Urinary bladder (tissue), 4 donors: ENCODE results near the gene MACROH2A1. TPM values are rescaled to one million over a fixed set of nuclear protein-coding genes. Genes with fewer than 3 reads are reported as not detected.
A peak's percentile ranks its signal among the peaks of the same experiment; 100 is the strongest.

Source experiments
- DNase-seq: peaks from one replicate; pipeline ENCODE4 v3.0.0-alpha.2; 2015; ENCODE audit errors: extremely low spot score
- H3K27ac ChIP-seq: one replicate; pipeline ENCODE4 v1.5.1; 2013; ENCODE audit warnings: low read depth, mild to moderate bottlenecking, moderate library complexity
- H3K36me3 ChIP-seq: one replicate; pipeline ENCODE4 v1.6.1; 2013; ENCODE audit warnings: mild to moderate bottlenecking, moderate library complexity; ENCODE audit not compliant: insufficient read depth
- H3K4me1 ChIP-seq: one replicate; pipeline ENCODE4 v1.6.1; 2013; ENCODE audit warnings: mild to moderate bottlenecking, moderate library complexity; ENCODE audit not compliant: insufficient read depth
- H3K4me3 ChIP-seq: one replicate; pipeline ENCODE4 v1.5.1; 2013; ENCODE audit warnings: low read depth, low read length
- WGBS: extraction: QIAGEN DNeasy Blood & Tissue Kit; methylation state at CpG from one replicate; pipeline ENCODE4 v1.1.7; 2013; 5-methylcytosine and 5-hydroxymethylcytosine counted together
- polyA plus RNA-seq: library from polyadenylated mRNA; stranded (reverse); fragments of 200-250 nt; gene quantifications from one replicate; pipeline ENCODE4 v1.2.3, GENCODE V29; 2013
- total RNA-seq: library from RNA; depleted of rRNA; stranded (reverse); fragments of >200 nt; gene quantifications from one replicate; pipeline ENCODE4 v1.2.3, GENCODE V29; 2014
- donor health status: healthy with polysubstance abuse.
- donor health status: healthy.

The MACROH2A1 gene
- total and polyA plus RNA-seq, 2 donors: 122 to 150 TPM

DNA sequence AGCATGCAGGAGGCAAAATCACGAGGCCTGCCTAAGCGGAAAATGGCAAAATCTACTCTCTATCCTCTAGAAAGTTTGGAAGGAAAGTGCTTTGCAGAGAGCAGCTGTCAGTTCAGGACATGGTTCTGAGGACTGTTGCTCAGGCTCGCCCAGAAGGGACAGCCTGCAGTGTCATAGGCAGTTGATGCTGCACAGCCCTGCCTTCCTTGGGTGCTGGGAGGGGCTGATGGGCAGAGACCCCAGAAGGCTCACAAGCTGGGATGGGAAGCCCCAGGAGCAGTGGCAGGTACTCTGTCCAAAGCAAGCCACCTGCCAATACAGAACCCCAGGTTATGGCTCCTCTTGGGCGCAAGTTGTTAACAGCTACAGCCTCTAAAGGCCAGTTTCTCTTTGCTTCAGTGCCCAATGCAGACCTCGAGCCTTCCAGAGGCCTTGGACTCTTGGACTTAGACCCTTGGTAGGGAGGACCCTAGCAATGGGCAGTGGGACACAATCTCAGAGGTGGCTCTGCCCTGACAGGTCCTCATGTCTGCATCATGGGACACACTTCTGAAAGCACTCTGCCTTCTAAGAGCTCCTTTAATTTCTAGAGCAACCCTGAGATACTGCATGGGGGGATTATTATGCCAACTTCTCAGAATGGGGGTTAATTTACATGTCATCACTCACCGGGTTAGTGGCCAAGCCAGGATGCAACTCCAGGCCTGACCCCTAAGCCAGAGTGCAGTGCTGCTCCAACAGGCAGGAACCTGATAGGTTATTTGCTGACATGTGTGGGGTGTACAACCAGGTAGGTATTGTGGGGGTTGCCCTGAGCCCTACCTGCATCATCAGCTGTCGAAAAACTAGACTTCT, 57.1 kb downstream of the MACROH2A1 start:
- H3K27ac ChIP-seq: no peak overlapping the region
- H3K36me3 ChIP-seq: peaks cover 5% of the 10 kb centered on the region
- H3K4me3 ChIP-seq: no peak overlapping the region
- no peaks in the 10 kb centered on the region for H3K4me1 ChIP-seq
- WGBS: 92% methylated on average over 7 of the region's 7 CpGs
- no peak for DNase-seq

DNA sequence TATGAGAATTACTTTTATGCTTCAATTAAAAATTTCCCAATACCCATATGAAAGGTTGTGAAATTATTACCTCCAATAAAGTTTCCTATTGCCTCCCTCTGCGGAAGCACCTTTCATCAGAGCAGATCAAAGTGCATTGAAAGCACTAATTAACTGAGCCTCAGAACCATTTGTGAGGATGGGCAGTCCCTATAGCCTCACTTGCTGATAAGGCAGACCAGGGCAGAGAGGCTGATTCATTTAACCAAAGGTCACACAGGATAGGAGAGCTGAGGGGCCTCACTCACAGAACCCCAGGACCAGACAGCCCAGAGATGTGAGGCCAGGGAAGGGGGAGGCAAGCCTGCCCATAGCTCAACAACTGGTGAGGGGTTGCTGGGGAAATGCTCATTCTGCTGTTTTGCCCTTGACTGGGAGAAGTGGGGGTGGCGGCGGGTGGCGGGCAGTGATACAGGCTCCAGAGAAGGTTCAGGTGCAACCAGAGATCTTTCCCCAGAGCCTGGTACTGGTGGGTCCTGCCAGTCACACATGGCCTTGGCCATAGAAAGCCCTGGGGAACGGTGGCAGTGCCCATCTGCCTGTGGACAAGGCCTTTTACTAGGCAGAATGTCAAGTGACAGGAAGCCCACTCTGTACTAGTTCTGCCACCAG, 57.9 kb downstream of the MACROH2A1 start:
- DNase-seq: no peak
- H3K4me3 ChIP-seq: no peak overlapping the region
- WGBS: 85% methylated on average over 5 of the region's 5 CpGs
- peaks cover 5% of the 10 kb centered on the region for H3K36me3 ChIP-seq
- no peak overlapping the region for H3K27ac ChIP-seq
- no peaks in the 10 kb centered on the region for H3K4me1 ChIP-seq

DNA sequence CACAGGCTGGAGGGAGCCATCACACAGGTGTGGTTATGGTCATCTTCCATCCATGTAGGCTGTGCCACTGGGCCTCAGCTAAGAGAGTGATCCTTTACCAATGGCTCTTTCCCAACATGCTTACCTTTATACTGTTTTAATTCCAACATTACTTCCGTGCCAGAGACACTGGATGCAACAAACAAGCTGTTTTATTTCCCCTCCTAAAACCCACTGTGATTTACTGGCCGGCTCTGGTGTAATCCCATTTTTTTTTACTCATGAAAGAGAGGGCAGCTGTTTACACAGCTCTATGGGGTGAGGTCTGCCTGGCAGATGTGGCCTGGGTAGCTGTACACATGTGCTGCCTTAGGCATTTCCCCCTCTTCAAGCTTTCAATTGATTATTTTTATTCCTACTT, 58.5 kb downstream of the MACROH2A1 start:
- Histone ChIP-seq H3K36me3 (peaks cover 5% of the 10 kb centered on the region), H3K4me3 (no peak overlapping the region)
- DNase-seq: no peak

DNA sequence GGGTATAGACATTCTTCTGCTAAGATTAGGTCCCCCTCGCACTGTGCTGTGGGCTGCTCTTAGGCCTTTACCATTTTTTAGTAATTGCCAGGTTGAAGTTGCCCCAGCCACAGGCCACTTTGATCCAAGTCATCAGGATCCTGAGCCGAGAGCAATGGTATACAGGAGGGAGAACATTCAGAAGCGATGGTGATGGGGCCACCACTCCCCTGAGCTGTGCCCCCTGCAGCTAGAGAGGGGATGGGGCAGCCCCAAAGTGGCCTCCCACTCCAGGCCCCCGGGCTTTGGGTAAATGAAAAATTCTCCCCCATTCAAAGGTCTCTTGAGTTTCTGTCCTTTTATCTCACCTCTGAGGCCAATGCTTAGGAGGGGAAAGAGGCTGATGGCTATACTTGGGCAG, 59.4 kb downstream of the MACROH2A1 start:
- H3K4me3 ChIP-seq: no peak overlapping the region
- H3K36me3 ChIP-seq: peaks cover 2% of the 10 kb centered on the region
- no peak overlapping the region for H3K27ac ChIP-seq
- no peak for DNase-seq
- WGBS: 91% methylated on average over 4 of the region's 4 CpGs
- H3K4me1 ChIP-seq: no peaks in the 10 kb centered on the region

More for the DNA sequence above, 58.5 kb downstream of the MACROH2A1 start:
- Histone ChIP-seq H3K4me1 (no peaks in the 10 kb centered on the region), H3K27ac (no peak overlapping the region)
- 57% methylated on average over 2 of the region's 2 CpGs for WGBS

DNA sequence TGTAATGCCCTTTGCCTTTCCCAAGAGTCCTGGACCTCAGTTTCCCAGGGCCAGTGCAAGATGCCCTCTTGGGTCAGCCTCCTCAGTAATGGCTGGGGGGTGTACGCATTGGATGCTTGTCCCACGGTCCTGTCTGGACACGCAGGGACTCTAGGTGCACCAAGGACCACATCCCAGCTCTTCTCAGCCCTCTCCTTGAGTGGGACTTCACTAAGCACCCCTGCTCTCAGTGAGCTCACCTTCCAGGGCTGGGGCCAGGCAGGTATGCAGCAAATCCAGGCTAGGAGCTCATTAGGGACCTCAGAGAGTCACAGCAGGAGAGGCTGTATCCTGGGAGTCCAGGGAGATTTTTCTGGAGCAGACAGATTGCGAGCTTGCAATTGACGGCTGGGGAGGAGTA, 59.8 kb downstream of the MACROH2A1 start:
- Histone ChIP-seq H3K4me3 (no peak overlapping the region), H3K27ac (no peak overlapping the region), H3K36me3 (peaks cover 2% of the 10 kb centered on the region), H3K4me1 (no peaks in the 10 kb centered on the region)
- no peak for DNase-seq
- 92% methylated on average over 5 of the region's 5 CpGs for WGBS

DNA sequence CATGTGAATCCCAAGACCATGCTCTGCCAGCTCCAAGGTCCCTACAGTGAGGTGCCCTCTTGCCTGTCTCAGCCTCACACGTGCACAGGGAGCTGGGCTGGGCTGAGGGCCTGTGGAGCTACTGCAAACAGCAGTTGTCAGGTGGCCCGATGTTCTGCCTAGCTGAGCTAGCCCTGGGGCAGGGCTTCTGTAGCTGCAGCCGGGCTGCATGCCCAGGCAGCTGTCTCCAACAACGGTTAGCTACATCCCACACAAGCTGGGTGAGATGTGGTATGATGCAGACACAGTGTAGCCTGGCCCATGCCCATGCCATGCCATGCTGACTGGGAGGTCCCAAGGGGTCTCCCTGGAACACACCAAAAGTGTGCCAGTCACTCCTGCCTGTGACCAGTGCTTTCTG, 62.0 kb downstream of the MACROH2A1 start:
- Histone ChIP-seq H3K27ac (no peak overlapping the region), H3K4me3 (no peak overlapping the region), H3K36me3 (peaks cover 2% of the 10 kb centered on the region), H3K4me1 (no peaks in the 10 kb centered on the region)
- DNase-seq: no peak
- 48% methylated on average over 4 of the region's 4 CpGs for WGBS

DNA sequence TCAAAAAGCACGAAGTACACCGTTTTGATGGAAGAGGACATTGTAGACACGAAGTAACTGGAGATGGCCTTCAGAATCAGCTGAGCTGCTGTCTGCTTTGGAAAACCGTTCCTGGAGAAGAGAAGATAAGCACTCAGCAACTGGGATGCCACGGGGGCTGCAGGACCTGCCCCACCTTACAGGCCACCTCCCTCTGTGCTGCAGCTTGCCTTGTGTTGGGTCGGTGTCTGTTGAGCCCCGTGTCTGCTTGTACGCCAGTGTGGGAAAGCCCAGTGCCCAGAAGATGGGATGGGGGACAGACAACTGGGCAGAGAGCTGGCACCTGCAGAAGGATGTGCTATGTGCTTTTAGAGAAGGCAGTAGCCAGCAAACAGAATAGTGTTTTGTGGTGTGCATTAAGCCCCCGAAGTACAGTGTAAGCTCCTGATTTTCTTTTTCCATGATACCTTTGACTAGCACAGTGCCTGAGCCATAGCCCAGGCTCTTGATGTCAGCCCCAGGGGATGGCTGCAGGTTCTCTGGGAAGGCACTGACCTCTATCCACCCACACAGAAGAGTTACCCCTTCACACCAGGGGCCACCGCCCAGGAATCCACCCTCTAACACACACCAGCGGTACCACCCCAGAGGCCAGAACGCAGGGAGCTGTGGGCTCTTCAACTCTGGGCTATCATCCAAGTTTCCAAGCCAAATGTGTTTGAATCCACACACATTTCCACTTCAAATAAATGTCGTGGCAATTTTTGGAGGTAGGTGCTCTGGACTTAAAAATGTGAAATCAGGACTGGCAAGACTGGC, 63.8 kb downstream of the MACROH2A1 start:
- Histone ChIP-seq H3K36me3 (peaks cover 2% of the 10 kb centered on the region), H3K4me1 (no peaks in the 10 kb centered on the region), H3K4me3 (no peak overlapping the region), H3K27ac (no peak overlapping the region)
- 65% methylated on average over 13 of the region's 13 CpGs for WGBS
- no peak for DNase-seq

DNA sequence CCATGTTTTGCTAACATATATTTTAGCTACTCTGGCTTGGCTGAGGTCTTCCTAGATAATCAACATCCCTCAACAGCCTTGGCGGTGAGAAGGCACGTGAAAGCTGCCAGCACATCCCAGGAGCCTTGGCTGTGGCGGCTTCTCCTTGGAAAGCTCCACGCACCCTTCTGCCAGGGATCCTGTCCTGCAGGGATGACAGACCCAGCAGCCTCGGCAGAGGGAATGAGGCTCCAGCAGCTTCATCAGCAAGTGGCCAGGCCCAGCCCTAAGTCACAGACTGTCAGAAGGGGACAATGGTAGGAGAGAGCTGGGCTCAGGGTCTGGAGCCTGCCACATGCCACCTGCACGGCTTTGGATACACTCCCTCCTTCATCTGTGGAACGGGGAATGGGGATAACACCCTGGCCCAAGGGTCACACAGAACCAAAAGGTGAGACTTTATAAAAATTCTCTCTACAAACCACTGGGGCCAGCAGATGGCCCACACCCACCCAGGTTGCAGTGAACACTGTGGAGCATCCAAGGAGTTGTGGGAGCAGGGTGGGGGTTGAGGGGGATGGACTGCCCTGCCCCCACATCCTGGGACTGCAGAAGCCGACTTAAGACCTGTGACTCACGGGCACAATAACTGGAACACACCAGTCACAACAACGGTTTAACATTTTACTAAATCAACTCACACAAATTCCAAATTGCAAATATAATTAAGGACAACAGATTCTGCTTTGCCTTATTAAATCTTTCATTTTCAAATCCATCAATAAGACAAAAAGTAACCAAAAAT, 65.1 kb downstream of the MACROH2A1 start:
- Histone ChIP-seq H3K4me1 (no peaks in the 10 kb centered on the region), H3K36me3 (no peaks in the 10 kb centered on the region), H3K4me3 (no peak overlapping the region), H3K27ac (no peak overlapping the region)
- no peak for DNase-seq
- WGBS: 40% methylated on average over 10 of the region's 10 CpGs

DNA sequence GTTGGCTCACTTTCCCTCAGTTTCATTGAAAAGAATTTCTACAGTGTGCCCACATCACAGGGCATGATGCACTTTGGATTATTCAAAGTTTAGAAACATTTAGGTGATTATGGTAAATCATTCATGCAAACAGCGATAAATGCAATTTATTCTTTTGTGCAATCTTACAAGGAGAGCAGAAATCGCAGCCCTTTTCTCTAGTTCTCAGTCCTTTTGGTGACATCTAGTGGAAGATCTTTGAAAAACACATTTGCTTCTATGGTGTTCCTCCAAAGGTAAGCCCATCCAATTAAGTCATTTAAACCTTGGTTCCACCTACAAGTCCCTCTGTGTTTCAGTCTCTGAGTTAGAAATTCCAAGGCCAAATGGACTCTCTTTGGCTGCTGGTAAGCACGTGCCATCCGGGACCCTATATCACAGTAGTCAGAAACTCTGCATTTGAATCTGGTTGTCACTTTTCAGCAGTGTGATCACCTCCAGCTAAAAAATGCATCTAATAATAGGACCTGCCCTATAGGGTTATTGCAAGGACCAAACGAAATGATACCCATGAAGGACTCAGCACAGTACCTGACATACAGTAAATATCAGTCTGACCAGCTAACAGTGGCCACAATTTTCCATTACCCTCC, 66.4 kb downstream of the MACROH2A1 start:
- Histone ChIP-seq H3K4me3 (no peak overlapping the region), H3K36me3 (no peaks in the 10 kb centered on the region), H3K27ac (no peak overlapping the region), H3K4me1 (no peaks in the 10 kb centered on the region)
- peak; percentile 36 for DNase-seq
- WGBS: 30% methylated on average over 5 of the region's 5 CpGs

DNA sequence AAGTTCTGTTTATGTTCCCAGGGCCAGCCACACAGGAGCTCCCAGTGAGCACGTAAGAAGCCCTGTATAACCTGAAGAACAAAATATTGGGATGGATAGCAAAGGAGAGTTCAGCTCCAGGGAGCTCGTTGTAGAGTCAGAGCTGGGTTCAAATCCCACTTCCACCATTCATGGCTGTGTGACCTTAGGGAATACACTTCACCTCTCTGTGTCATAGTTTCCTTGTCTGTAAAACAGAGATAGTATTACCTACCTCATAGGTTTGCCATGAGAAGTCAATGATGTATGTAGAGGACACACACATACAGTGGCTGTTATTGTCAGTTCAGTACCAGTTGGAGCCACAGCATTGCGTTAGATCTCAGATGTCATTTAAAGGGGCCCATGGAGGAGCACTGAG, 67.4 kb downstream of the MACROH2A1 start:
- no peaks in the 10 kb centered on the region for H3K36me3 ChIP-seq
- H3K4me1 ChIP-seq: no peaks in the 10 kb centered on the region
- no peak for DNase-seq
- H3K4me3 ChIP-seq: no peak overlapping the region
- WGBS: 84% methylated on average over 3 of the region's 3 CpGs
- H3K27ac ChIP-seq: no peak overlapping the region

DNA sequence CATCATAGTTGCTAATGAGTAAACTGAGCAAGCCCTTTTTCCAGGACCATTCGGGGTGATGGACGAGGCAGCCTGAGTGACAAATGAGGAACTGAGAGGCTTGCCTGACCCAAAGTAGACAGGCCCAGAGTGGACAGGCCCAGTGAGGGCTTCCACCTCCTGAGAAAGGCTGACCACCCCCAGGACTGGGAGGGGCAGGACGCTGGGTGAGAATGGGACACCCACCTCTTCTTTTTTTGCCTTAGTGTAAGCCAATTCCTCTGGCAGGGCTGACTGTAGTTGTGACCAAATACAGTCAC, 68.3 kb downstream of the MACROH2A1 start:
- no peak overlapping the region for H3K4me3 ChIP-seq
- 84% methylated on average over 3 of the region's 3 CpGs for WGBS
- H3K36me3 ChIP-seq: no peaks in the 10 kb centered on the region
- H3K27ac ChIP-seq: no peak overlapping the region
- no peak for DNase-seq
- no peaks in the 10 kb centered on the region for H3K4me1 ChIP-seq

DNA sequence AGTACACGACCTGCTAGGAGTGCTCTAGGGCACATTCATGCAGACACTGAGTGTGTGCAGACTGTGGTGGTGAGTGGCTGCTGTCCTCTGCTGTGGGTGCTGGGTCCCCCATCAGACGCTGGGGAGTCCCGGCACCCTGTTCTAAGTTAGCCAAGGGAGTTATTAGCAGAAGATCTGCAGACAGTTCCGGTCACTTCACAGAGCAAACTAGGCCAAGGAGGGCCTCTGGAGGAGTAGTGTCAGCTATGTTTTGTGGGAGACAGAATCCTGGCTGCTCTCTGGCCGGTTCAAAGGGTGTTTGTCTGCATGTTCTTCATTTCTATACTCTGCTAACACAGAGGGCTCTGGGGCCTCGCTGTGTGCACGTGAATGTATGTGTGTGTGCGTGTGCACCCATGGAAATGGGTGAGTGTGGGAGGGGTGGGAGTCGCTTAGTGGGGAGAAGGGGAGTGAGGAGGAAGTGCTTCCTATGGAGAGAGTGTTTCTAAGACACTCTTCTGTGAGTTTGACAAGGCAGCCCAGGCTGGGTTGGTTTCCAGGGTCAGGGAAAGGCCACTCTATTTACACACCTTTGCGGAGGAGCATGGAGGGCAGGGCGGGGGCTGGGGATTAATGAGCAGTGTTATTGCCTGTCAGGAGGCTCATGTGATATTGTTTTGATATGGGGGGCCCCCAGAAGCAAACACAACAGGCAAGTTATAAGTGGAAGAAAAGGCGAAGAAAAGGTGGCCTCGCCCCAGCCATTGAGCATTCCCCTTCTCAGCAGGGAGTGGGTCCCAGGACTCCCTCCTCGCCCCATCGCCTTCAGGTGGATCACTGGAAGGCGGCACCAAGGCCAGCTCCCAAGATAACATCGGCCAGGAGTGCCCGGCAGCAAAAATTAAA, 68.9 kb downstream of the MACROH2A1 start:
- Histone ChIP-seq H3K4me1 (no peaks in the 10 kb centered on the region), H3K36me3 (no peaks in the 10 kb centered on the region), H3K27ac (no peak overlapping the region), H3K4me3 (no peak overlapping the region)
- WGBS: 82% methylated on average over 18 of the region's 18 CpGs
- DNase-seq: no peak
